ENCODE measurements around the gene SMIM43.

- TF ChIP-seq CTCF (IDR thresholded peaks at IDR 0.05), result no peak
- no peak for TF ChIP-seq ELF4 (CRISPR knock-in tag; IDR thresholded peaks at IDR 0.05; ENCODE audit: low read depth)
- no peak for TF ChIP-seq USF2 (CRISPR knock-in tag; IDR thresholded peaks at IDR 0.05)
- TF ChIP-seq ATF1 (CRISPR knock-in tag; IDR thresholded peaks at IDR 0.05), result no peak
- TF ChIP-seq ESRRA (CRISPR knock-in tag; IDR thresholded peaks at IDR 0.05; ENCODE audit: borderline replicate concordance), result no peak
- no peak for TF ChIP-seq HMGXB4 (CRISPR knock-in tag; IDR thresholded peaks at IDR 0.05)
- no peak for TF ChIP-seq MLX (CRISPR knock-in tag; IDR thresholded peaks at IDR 0.05)
- TF ChIP-seq CREM (CRISPR knock-in tag; IDR thresholded peaks at IDR 0.05), result no peak
Observed at GRCh38 chr4:121785479-121785878, 20.5 kb upstream of the SMIM43 start.
